Fibroblast of skin of left quadriceps (primary cell): ENCODE results near the gene ZNF488.
"Not testable (repeated sequence)": the region's sequence is repeated elsewhere in the genome, so short reads cannot be mapped to it uniquely, and the experiment has no call there.

Source experiments
- DNase-seq, 2 experiments: peaks; one replicate each; pipeline ENCODE4 v3.0.0-alpha.2; 2013; ENCODE audit warnings: low read depth in 2 of 2

The ZNF488 gene

DNA sequence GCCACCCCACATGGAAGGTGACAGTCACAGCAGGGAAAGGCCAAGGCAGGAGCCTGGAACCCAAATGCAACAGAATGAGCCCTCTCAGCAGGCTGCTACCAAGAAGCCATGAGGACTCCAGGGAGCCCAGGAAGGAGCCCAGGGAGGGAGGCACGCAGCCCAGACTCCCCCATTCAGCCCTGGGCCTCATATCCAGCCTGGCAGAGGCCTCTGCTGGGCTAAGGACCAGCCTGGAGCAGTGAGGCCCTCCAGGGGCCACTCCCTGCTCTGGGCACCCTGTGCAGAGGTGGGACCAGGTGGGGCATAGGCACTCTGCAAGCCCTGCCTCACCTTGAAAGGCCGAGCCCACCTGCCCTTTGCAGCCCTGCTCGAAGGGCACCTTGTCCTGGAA, 25.8 kb upstream of the ZNF488 start:
- no peak for DNase-seq

DNA sequence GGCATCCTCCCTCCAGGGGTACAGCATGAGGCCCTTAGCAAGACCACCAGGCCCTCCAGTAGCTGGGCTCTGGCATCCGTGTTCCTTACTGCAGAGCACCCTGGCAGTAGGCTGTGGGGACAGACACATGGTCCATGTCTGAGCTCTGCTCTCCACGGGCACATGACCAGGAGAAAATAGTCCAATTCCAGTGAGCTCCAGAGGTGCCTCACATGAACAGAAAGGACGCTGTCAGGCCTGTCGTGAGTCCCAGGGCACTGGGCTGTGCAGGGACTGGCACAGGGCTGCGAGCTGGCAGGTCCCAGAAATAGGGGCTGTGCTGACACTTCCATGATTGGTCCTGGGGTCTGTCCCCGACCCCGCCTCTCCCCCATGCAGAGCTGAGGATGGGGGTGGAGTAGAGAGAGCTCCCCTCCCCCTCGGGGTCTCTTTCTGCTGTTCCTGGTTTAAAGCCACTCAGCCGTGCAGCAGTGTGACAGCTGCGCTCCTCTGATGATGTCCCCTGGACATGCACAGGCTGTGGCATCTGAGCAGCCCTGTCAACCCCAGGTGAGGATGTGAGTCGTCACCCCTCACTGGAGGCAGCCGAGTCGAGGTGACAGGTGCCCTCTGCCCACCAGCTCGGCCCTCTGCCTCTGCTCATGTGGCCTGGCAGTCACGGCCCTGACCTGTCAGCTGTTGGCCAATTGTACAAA, 25.2 kb upstream of the ZNF488 start:
- no peak for DNase-seq

- DNase-seq = no peak
These were observed 24.5 kb upstream of the ZNF488 start for GRCh38 chr10:47408606-47409005.

- peak; percentile 24 to 31 for DNase-seq
These were observed 23.0 kb upstream of the ZNF488 start for GRCh38 chr10:47406870-47407691.

DNA sequence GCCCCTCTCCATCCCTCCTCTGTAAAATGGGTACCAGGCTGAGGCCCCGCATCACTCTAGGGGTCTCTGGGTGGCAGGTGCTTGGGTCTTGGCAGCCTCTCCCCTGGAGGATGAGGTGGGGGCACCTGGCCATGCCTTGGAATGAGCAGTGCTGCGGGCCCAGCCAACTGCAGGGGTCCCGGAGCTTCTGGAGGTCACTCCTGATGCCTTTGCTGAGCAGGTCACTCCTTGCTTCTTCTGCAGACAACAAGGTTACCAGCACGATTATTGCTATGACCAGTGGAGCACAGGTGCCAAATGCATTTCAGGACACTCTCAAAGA, 22.4 kb upstream of the ZNF488 start:
- no peak for DNase-seq

- DNase-seq = no peak
These were observed 21.9 kb upstream of the ZNF488 start for GRCh38 chr10:47405857-47406547.

GRCh38 chr10:47404937-47405336, 20.8 kb upstream of the ZNF488 start:
- no peak for DNase-seq

DNA sequence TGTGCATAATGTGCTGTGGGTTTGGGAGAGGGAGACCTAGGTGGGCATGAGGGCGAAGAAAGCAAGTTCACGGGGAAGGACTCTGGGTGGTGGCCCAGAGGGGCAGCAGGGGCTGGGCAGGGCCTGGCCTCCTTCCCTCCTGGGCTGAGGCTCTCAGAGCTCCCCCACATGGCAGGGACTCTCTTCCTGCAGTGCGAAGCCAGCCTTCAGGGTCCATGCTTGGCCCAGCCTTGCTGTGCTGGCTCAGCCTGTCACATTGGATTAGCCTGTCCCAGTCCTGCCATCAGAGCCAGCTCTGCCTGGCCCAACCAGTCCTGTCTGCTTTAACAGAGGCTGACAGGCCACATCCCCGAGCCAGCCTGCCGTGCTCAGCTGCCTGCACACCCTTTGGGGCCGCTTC, 20.4 kb upstream of the ZNF488 start:
- no peak for DNase-seq

GRCh38 chr10:47403446-47404318, 19.6 kb upstream of the ZNF488 start:
- DNase-seq = peak; percentile 5 to 9

DNA sequence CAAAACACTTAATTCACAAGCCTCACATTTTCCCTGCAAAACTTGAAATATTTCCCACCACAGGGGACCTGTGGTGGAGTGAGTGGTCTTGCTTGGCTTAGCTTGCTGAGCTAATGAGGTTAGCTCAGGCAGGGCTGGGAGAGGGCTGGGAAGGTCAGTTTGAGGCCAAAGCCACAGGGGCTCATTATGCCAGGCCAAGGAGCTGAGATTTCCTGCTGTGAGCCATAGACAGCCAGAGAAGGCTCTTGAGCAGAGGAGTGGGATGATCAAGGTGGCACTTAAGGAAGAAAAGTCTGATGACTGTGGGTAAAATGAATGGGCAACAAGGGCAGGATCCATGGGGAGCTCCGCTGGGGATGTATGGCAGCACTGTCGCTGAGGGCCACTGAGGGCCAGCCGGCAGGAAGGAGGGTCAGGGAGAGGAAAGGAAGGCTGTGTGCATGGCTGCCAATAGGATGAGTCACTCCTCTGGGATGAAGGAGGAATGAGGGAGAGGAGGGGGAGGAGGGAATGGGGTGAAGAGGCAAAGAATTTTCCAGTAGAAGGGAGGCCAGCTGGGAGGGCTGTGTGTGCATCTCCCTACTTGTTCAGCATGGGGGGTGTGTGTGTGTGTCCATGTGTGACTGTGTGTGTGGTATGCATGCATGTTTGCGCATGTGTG, 18.7 kb upstream of the ZNF488 start:
- peak; percentile 79 for DNase-seq

- no peak for DNase-seq
These were observed 18.0 kb upstream of the ZNF488 start for GRCh38 chr10:47401874-47402640.

DNA sequence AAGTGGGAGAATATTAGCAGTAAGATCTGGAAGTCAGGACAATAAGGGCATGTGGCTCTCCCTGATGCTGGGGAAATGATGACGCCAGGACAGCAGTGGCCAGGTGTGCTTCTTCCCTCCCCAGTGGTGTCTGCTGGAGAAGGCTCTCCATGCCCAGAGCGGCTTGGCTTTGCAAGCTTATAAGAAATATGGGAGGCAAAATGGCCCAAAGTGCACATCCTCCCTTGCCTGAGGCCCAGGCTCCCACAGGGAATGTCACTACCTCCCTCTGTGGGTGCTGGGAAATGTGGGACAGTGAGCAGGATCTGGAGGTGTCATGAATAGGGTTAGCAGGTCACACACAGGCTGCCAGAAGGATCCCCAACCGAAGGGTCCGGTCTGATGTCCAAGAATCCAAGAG, 17.1 kb upstream of the ZNF488 start:
- DNase-seq = no peak

GRCh38 chr10:47400786-47401185, 16.7 kb upstream of the ZNF488 start:
- DNase-seq = no peak

GRCh38 chr10:47400251-47400650, 16.2 kb upstream of the ZNF488 start:
- DNase-seq = no peak

DNA sequence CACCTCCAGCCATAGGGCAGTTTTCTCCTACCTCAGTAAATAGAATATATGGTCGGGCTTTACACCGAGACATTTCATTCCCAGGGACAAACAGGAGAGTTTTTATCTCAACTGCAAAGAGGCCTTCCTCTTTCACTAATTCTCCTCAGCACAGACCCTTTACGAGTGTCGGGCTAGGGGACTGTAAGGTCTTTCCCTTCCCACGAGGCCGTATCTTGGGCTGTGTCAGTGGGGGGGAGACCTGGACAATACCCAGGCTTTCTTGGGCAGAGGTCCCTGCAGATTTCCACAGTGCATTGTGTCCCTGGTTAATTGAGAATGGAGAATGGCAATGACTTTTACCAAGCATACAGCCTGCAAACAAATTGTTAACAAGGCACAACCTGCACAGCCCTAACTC, 13.2 kb upstream of the ZNF488 start:
- no peak for DNase-seq

GRCh38 chr10:47396311-47396717, 12.2 kb upstream of the ZNF488 start:
- no peak for DNase-seq

GRCh38 chr10:47389619-47390018, 5.5 kb upstream of the ZNF488 start:
- DNase-seq = no peak

DNA sequence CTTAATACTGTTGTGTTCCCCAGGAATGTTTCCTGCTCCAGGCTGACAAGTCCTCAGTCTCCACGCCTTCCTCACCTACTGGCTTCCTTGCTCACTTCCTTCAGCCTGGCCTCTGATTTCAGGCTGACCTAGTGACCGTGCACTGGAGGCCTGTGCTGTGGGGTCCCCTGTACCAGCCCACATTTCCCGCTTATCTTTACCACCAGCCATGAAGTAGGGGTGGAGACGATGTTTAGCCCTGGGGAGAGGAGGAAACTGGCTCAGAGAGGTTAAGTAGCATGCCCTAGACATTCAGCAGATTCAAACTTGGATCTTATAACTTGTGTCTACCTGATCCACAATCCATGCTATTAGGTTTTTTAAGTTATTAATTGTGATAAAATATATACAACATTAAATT, 4.8 kb upstream of the ZNF488 start:
- DNase-seq = no peak

GRCh38 chr10:47386104-47386503, 2.0 kb upstream of the ZNF488 start:
- DNase-seq = not testable (repeated sequence)
